Ishikawa (cell line): ENCODE data around the gene RAP2A.

Experiments
- CEBPB ChIP-seq: IDR thresholded peaks from 2 replicates; pipeline ENCODE4 v1.6.1; 2012
- CREB1 ChIP-seq: IDR thresholded peaks from 2 replicates; pipeline ENCODE4 v1.6.1; 2012; ENCODE audit warnings: low read depth
- EGR1 ChIP-seq: IDR thresholded peaks from 2 replicates; pipeline ENCODE4 v1.6.1; 2012
- FOXM1 ChIP-seq: IDR thresholded peaks from 2 replicates; pipeline ENCODE4 v1.6.1; 2012; ENCODE audit warnings: low read depth, borderline replicate concordance
- NFIC ChIP-seq: IDR thresholded peaks from 2 replicates; pipeline ENCODE4 v1.6.1; 2012
- RAD21 ChIP-seq: IDR thresholded peaks from 2 replicates; pipeline ENCODE4 v1.6.1; 2012; ENCODE audit warnings: low read depth
- REST ChIP-seq: IDR thresholded peaks from 2 replicates; pipeline ENCODE4 v1.6.1; 2012; ENCODE audit warnings: low read depth, mild to moderate bottlenecking
- TAF1 ChIP-seq: IDR thresholded peaks from 2 replicates; pipeline ENCODE4 v1.6.1; 2012; ENCODE audit warnings: low read depth, mild to moderate bottlenecking
- TCF12 ChIP-seq: IDR thresholded peaks from 2 replicates; pipeline ENCODE4 v1.6.1; 2012; ENCODE audit warnings: low read depth
- TEAD4 ChIP-seq: IDR thresholded peaks from 2 replicates; pipeline ENCODE4 v1.6.1; 2012
- USF1 ChIP-seq: IDR thresholded peaks from 2 replicates; pipeline ENCODE4 v1.6.1; 2012
- YY1 ChIP-seq: IDR thresholded peaks from 2 replicates; pipeline ENCODE4 v1.6.1; 2012; ENCODE audit warnings: low read depth

GRCh38 chr13:97414392-97414791 lies 19.6 kb upstream of the RAP2A start:
- TF ChIP-seq USF1, result no peak
- no peak for TF ChIP-seq TEAD4
- no peak for TF ChIP-seq FOXM1
- TF ChIP-seq YY1, result no peak
- TF ChIP-seq TAF1, result no peak
- TF ChIP-seq NFIC, result no peak
- TF ChIP-seq CREB1, result no peak
- no peak for TF ChIP-seq TCF12
- no peak for TF ChIP-seq RAD21
- no peak for TF ChIP-seq CEBPB
- TF ChIP-seq REST, result no peak
- no peak for TF ChIP-seq EGR1
